IMR-90 (cell line): Measurements from ENCODE around the gene LDHAL6B. TPM values are rescaled to one million over a fixed set of nuclear protein-coding genes. Genes with fewer than 3 reads are reported as not detected.

Experiments
- microRNA-seq, 2 experiments: library from miRNA; stranded (forward) in 1 of 2; unstranded in 1 of 2; fragments of 10-50 nt in 1 of 2; fragments of <30 nt in 1 of 2; gene quantifications in 1 of 2; microRNA quantifications in 1 of 2; one replicate each; pipeline versions ENCODE3 to v1.1.0; 2013 to 2020; ENCODE audit not compliant: insufficient read depth in 1 of 2, insufficient read length in 1 of 2, unreplicated experiment in 1 of 2
- polyA plus RNA-seq, 3 experiments: library from polyadenylated mRNA; depleted of rRNA; stranded (reverse); fragments of >200 nt; gene quantifications; 2 replicates each; pipeline ENCODE4 v1.2.3, GENCODE V29; 2012; ENCODE audit warnings: low replicate concordance in 1 of 3
- small RNA-seq, 5 experiments: library from RNA; depleted of rRNA; stranded (forward); fragments of <200 nt; gene quantifications; one replicate each; pipeline ENCODE3, GENCODE V24; 2012
- total RNA-seq: library from RNA; depleted of rRNA; stranded (reverse); fragments of >200 nt; gene quantifications from 2 replicates; pipeline ENCODE4 v1.2.3, GENCODE V29; 2012; rRNA removed

The LDHAL6B gene
- total and polyA plus RNA-seq, 2 of the 4 experiments (the other 2 are of a cell fraction): not detected

Small RNA genes within 50 kb of the gene (microRNA-seq; reads per million reads assigned to microRNA genes)
- gene MIR2116 (ENCODE audit: insufficient read depth in 1 of 2, insufficient read length in 1 of 2, unreplicated experiment in 1 of 2) (1.0 to 2.9 reads per million in 2 experiments), gene RNU4-80P (ENCODE audit: insufficient read depth, insufficient read length) (not detected)

Small RNA genes within 50 kb of the gene (small RNA-seq; reads per million reads assigned to genes)
- gene MIR2116: 0 to 10.2 (median 8.9) reads per million in 5 experiments
- 0 reads per million in 5 experiments for gene RNU4-80P

Other genes starting within 250 kb of the LDHAL6B start
- 17.2 and 20.1 TPM in 2 replicates for gene RNF111, start 219.2 kb upstream of the LDHAL6B start, total RNA-seq
- 13.5 and 14.0 TPM in 2 replicates for gene RNF111, start 219.2 kb upstream of the LDHAL6B start, polyA plus RNA-seq (2012; rRNA removed)
- 52.5 and 57.2 TPM in 2 replicates for gene CCNB2, start 101.7 kb upstream of the LDHAL6B start, total RNA-seq
- 45.2 and 54.6 TPM in 2 replicates for gene CCNB2, start 101.7 kb upstream of the LDHAL6B start, polyA plus RNA-seq (2012; rRNA removed)
- gene MYO1E, start 166.0 kb downstream of the LDHAL6B start, total RNA-seq: 35.8 and 37.3 TPM in 2 replicates
- gene MYO1E, start 166.0 kb downstream of the LDHAL6B start, polyA plus RNA-seq (2012; rRNA removed): 13.4 and 13.5 TPM in 2 replicates
- gene FAM81A, start 231.3 kb downstream of the LDHAL6B start, total RNA-seq: not detected in 2 replicates
- not detected in 2 replicates for gene FAM81A, start 231.3 kb downstream of the LDHAL6B start, polyA plus RNA-seq (2012; rRNA removed)